ENCODE measurements around the gene FGF4.

FGF4 gene, protein sequence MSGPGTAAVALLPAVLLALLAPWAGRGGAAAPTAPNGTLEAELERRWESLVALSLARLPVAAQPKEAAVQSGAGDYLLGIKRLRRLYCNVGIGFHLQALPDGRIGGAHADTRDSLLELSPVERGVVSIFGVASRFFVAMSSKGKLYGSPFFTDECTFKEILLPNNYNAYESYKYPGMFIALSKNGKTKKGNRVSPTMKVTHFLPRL

DNA sequence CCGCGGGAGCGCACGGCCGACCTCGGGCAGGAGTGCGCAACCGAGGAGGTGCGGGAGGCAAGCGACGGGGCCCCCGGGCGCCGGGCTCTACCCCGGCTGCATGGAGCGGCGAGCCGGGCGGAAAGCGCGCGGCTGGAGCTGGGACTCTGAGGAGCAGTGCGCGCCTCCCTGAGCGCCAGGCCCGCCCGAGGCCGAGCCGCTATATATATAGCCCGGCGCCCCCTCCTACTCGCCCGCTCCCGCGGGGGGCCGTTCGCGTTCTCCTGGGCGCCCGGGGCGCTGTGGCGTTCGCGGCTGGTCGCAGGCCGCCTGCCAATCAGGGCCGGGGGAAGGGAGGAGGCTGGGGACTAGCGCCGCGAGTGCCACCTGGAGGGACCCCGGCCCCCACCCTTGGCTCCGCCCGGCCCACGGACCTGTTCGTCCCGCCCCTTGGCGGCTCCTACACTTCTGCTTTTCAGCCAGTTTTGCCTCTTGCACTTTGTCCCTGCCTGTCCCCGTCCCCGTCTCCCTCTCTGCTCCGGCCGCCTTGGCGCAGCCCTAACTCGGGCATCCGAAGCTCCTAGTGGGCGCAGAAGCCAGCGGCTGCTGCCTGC is at the start of gene FGF4:
Gene FGF4 (minus strand): TSS at position 179 of the 593 bp plus-strand sequence. CDS start 257 bp downstream, outside the sequence.
- no peak for DNase-seq

DNA sequence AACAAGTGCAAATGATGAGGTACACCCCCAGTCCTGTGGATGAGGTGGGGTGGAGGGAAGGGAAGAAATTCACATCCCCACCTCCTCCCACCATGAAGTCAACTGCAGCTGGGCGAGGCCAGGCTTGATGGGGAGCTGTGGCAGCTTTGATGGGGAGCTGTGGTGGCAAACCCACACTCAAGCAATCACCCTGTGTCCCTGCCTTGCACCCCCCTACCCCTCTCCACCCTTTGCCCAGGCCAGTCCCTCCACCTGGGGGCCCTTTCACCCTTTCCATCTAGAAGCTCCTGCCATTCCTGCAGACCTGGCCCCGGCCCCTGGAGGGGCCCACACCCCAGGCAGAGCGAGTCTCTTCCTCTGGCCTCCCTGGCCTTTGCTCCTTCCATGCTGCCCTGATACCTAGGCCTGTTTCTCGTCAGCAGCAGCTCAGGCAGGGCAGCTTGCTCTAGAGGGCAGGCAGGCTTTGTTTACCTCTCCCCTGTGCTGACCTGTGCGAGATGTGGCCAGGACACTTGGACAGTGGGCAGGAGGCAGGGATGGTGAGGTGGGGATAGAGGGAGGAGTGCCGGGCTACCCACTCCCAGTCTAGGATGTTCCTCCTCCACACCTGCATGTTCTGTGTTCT is 48.6 kb upstream of the FGF4 start:
- DNase-seq = no peak

DNA sequence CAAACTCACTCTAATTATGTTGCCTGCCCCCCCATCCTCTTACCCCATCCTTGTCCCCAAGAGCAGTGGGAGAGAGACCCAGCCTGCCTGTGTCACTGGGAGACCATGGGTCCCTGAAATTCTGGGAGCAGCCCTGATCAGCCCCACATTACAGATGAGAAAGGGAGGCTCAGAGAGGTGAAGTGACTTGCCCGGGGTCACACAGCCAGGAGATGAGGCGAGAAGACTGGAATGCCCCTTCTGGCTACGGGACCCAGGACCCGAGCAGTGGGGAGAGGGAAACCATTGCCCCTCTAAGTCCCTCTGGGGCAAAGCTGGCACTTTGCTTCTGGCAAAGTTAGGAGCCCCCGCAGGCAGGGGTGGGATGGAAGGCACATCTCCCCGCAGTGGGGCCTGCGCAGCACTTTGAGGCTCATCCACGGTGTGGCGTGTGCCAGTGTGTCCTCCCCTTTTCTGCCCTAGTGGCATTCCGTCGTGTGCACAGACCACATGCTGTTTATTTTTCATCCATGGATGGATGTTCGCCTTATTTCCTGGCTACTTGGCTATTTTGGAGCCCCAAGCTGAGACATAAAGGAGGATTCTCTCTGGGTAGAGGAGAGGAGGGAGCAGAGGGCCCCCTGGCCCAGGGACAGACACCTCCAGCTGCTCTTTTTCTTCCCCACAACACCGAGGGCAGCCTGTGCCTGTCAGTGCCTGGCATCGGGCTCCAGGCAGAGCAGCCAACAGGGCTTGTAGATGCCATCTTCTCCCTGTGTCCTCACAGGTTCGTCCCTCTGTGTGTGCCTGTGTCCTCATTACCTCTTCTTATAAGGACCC is 47.7 kb upstream of the FGF4 start:
- no peak for DNase-seq

DNA sequence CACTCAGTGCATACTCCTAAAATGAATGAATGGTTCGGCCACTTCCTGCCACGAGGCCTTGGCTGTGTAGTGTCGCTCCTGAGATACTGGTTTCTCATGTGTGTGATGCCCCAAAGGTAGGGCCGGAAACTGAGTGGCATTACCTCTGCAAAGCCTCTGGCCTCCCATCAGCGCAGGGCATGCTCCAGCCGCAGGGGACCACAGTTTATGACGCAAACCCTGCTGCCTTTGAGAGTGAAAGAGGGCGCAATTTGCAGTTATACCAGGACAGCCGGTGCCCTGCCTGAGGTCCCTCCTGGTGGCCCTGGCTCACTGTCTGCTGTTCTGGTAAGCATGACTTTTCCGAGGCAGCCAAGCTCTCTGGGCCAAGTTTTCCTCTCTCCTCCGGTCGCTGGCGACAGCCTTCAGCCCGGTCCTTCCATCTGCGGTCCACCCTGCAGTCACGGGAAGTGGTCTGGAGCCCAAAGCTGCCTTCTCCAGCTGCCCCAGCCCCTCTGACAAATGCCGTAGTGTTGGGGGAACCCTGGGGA is 46.4 kb upstream of the FGF4 start:
- DNase-seq = no peak

DNA sequence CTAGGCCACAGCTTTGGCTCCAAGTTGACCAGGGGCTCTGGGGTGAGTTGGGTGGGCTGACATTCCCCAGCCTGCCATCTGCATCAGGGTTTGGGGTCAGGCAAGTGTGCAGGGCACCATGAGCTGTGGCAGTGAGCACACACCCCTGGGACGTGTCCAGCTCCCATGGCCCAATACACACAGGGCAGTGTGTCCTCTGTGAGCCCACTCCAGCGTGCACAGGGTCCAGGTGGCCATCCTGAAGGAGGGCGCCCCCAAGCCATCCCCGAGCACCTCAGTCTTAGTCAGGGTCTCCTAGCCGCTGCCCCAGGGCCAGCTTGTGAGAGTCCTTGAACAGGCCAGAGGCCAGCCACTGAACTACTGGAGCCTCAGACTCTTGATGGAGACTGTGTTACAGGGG is 45.3 kb upstream of the FGF4 start:
- DNase-seq = no peak

DNA sequence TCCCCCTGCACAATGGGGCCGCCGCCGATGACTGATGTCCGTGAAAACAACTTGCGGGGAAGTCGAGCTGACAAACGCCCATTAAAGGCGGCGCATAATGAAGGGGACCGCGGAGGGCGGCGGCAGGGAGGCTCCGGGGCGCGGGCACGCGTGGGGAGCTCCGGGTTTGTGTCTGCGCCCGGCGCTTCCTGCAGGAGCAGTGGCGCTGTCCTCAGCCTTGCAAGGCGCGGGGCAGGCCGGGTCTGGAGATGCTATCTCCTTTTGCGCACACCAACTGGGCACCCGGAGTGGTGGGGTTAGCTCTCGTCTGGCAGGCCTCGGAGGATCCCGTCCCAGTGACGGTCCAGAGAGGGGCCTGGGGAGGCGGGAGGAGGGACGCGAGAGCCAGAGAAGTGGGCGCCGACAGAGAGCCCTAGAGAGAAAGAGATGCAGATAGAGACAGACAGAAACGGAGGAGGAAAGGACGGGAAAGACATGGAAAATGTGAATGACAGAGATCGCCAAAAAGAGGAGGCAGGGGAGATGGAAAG is 44.5 kb upstream of the FGF4 start:
- DNase-seq = no peak

DNA sequence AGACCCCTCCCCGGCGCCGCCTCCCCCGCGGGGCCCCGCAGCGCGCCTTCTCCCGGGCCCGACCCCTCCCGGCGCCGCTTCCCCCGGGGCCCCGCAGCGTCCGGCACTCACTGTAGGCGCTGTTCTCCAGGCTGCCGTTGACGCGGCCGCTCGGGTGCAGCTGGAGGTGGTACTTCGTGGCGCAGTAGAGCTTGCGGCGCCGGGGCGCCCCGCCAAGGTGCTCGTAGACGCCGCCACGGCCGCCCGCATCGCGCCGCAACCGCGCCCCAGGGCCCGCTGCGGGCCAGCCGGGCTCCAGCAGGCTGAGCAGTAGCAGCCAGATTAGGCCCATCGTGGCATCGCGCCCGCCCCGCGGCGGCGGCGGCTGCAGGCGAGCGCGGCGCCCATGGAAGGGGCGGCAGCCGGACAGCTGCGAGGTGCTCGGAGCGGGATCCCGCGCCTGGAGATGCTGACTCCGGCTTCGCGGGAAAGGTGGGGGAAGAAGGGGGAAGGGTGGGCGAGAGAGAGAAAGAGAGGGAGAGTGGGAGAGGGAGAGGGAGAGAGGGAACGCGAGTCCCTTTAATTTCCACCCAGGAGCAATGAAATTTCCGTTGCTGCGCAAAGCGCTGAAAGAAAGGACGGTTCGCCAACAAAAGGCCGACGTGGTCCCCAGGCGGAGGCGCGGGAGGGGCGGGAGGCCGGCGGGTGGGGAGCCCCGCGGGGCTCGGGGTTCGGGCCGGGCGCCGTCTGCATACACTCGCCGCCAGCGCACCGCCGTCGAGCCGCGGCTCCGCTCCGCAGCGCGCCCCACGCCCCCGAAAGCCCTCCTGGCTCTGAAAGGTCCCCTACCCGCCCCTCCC is 43.7 kb upstream of the FGF4 start, which contains the start of gene FGF3:
Gene FGF3 (minus strand): TSS at position 814 of the 839 bp plus-strand sequence. CDS start 483 bp downstream, at position 331.
- no peak for DNase-seq

DNA sequence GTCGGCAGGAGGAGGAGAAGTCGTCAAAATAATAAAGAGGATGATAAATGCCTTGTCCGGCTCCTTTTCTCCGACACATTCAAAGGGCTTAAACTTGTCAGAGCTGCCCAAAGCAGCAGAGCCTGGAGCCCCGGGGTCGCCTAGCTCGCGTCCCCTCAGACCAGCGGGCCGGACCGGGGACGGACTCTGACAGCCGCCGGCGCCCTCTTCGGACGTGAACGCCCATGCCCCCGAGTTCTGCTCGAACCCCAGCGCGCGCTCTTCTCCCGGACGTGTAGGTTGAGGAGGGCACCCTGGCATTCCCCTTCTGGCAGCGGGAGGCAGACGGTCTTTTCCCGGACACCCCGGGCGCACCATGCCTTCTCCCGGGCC is 43.1 kb upstream of the FGF4 start:
- DNase-seq = no peak

DNA sequence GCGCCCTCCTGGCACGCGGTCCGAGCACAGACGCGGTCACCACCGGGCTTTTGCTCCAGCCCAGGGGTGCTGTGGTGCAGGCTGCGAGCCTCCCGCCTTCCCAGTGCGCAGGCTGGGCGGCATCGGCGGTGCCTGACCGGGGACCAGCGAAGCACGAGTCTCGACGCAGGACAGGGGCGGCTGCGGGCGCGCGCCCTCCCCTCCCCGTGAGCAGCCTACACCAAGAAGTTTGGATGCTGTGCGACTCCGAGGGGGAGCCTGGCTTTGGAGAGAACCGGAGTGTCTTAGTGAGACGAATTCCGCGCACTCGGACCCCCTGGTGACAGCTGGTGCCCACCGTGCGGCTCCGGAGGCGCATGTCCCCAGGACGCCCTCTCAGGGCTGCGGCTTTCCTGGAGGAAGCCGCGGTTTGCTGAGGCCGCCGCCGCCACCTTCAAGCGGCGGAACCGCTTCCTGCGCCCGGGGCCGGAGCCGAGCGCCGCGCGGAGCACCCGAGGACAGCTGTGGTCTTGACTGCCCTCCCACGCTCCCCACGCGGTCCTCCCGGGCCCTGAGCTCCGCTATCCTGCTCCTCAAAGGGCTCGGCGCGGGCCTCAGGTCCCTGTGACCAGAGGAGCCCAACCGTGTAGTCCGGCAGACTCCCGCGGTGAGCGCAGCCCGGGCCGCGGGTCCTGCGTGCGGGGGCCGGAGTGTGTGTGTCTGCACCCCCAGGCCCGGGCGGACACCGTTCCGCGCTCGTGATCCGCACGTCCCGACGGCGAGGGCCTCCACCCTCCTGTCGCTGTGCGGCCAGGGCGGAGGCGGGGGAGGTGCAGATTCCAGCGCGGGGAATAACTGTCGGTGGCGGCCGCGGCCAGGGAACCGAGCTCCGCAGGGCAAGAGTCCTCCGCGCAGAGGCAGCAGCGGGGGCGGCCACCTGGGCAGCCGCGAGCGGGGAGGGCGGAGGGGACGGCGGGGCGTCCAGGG is 42.4 kb upstream of the FGF4 start:
- DNase-seq = no peak

DNA sequence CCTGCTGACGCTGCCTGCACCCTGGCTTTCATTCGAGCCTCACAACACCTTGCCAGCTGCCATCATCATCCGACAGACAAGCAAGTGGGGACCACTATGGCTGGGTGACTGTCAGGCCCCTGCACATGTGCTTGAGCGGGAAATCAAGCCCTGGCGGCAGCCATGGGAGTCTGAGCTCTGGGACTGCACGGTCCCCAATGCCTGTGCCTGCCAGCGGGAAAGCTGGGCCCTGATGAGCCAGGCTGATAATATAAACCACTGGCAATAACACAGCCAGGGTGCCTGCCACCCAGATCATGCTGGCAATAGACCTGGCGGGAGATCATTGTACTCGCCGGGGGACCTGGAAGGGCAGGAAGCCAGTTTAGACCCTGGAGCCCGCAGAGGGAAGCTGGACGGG is 41.5 kb upstream of the FGF4 start:
- no peak for DNase-seq

DNA sequence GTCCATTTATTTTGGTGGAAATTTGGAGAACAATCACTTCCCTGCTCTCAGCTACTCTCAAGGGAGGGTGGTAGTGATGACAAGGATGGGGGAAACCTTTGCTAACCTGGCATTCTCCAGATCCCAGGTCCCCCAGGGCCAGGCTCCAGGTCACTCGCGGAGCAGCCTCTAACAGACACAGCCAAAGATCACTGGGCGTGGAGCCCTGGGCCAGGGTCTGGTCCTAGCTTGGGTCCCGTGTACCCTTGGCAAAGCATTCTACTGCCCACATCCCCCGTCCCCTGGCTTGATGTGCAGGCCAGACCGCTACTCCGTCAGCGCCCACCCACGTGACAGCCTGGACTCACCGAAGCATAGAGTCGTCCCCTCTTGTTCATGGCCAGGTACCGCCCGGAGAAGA is 40.8 kb upstream of the FGF4 start:
- no peak for DNase-seq

DNA sequence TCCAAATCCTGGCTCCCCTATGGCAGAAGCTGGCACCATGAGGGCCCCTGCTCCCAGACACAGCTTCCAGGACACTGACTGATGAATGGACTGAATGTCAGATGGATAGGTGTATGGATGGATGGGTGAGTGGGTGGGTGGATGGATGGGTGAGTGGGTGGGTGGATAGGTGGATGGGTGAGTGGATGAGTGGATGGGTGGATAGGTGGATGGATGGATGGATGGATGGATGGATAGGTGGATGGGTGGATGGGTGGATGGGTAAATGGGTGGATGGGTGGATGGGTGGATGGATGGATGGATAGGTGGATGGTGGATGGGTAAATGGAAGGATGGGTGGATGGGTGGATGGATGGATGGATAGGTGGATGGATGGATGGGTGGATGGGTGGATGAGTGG is 39.8 kb upstream of the FGF4 start:
- DNase-seq = no peak

DNA sequence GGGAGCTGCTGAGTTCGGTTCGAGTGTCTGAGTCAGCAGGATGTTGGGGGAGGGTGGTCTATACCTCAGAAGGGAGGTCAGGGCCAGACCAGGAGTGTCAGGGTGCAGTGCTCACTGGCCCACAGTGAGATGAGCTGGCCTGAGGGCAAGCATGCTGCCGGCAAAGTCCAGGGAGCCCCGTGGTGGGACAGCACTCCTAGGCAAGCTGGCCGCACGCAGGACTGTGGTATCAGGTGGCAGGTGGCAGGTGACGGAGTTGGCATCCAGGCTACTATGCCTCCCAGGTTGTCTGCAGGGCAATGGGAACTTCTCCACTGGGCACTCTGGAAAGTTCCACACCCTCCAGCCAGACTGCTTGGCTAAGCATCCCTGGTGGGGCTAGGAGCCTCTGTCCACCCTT is 39.3 kb upstream of the FGF4 start:
- DNase-seq = no peak

DNA sequence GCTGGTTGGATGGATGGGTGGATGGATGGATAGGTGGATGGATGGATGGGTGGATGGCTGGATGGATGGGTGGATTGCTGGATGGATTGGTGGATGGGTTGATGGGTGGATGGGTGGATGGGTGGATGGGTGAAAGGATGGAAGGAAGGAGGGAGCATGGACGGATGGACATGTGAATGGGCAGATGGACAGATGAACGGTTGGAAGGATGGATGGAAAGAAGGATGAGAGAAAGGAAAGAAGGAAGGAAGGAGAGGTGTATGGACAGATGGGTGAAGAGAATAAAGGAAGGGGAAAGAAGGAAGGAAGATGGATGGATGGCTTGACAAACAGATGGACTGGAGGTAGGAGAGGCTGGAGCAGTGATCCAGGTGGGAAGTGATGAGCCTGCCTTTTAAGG is 38.7 kb upstream of the FGF4 start:
- no peak for DNase-seq

DNA sequence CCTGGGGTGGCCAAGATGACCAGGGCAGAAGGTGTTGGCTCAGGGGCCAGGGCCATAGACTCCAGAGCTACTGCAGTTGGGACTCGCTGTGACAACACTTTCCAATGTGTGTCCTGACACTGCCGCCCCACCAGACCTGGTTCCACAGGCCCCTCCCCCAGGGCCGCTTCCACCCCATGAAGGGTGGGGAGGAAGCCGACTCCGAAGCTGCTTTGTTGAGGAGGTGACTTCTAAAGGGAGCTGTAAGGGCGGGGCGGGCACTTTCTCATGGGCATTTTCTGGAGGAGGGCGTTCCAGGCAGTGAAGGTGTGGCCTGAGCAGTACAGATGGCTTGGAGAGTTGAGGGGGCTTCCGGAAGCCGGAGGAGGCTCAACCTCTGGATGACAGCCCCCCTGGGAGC is 37.8 kb upstream of the FGF4 start:
- DNase-seq = no peak

DNA sequence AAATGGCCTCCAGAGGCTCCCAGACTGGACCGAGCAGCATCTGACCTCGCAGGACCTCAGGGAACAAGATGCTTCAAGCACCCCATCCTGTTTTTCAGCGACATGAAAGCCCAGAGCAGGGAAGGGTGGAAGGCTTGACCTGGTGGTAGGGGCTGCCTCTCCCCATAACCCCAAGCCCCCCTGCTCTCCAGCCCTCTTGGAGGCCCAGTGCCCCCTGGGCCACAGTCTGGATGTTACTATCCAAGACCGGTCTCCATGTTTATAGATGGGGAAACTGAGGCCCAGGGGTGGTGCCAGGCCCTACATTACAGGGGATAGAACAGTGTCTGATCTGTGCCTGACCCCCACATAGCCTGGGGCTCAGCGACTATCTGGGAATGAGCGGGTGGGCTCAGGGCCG is 37.1 kb upstream of the FGF4 start:
- DNase-seq = no peak

DNA sequence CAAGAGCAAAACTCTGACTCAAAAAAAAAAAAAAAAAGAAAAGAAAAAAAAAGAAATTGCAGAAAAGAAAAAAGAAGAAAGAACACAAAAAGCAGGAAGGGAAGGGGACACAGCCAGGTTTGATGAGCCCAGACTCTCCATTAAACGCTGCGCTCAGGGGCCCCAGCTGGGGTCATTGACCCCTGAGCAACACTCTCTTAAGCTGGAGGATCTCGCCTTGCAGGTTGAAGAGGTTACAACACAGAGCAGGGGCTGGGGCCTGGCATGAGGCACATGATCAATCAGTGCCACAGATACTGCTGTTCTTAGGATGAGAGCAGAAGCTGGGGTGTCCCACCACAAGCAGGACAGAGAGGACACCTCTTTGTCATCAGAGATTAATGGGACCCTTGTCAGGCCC is 36.3 kb upstream of the FGF4 start:
- DNase-seq = no peak

DNA sequence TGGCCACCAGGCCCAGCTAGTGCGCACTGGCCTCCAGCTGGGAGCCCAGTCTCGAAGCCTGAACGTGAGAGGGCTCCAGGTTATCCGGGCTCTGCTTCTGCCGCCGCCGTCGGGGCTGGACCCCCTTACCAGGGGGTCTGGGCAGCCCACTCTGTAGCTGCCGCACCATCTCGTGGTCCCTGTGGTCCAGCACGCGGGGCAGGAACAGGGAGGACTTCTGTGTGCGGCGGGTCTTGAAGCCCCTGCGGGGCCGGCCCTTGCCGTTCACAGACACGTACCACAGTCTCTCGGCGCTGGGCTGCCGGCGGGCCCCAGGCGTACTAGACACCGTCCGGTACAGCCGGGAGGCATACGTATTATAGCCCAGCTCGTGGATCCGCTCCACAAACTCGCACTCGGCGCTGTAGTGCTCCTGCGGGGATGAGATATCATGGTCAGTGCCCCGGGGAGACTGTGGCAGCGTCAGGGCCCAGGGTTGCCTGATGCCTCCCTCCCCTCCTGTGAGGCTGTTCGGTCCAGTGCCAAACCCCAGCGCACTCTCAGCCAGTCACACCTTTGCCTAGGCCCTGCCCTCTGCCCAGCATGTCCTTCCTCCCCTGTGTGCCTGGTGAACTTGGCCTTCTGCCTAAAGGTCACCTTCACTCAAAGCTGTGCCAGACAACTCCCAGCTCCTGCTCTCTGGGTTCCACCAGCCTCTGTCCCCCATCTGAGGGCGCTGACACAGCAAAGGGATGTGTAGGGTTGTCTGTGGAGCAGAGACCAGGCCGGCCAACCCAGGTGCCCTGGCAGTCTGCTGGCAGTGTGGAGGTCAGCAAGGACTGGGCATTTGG is 35.4 kb upstream of the FGF4 start:
- no peak for DNase-seq

DNA sequence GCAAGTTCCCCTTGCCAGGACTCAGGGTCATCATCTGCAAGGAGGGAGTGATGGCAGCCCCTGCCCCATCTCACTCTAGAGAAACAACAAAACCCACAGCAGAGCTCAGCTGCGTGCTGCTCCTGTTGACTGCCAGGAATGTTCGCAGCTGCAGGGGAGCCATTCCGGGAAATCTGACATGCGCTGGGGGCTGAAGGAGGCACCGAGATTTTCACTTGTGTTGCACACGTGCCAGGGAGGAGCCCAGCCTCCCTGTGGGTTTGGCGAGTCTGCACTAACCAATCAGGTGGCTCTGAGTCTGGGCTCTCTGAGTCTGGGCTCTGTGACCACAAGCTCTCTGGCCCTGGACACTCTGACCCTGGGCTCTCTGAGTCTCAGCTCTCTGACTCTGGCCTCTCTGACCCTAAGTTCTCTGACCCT is 33.5 kb upstream of the FGF4 start:
- DNase-seq = no peak
